Activated naive CD4-positive, alpha-beta T cell treated with anti-CD3 and anti-CD28 coated beads, Interleukin-2, amount 50 U/mL, for 24 hours (primary cell): Measurements from ENCODE around the gene ANKRD33B.
"Not testable (repeated sequence)": the region's sequence is repeated elsewhere in the genome, so short reads cannot be mapped to it uniquely, and the experiment has no call there.

Experiments used
- H3K27ac Mint-ChIP-seq: one replicate; pipeline ENCODE4 v1.8.0; 2021; ENCODE audit warnings: mild to moderate bottlenecking, mixed read lengths
- H3K27me3 Mint-ChIP-seq: one replicate; pipeline ENCODE4 v1.8.0; 2021; ENCODE audit warnings: mixed read lengths
- H3K36me3 Mint-ChIP-seq: one replicate; pipeline ENCODE4 v1.8.0; 2021; ENCODE audit warnings: mixed read lengths
- H3K4me1 Mint-ChIP-seq: one replicate; pipeline ENCODE4 v1.8.0; 2021; ENCODE audit warnings: mixed read lengths
- H3K4me3 Mint-ChIP-seq: one replicate; pipeline ENCODE4 v1.8.0; 2021; ENCODE audit warnings: mild to moderate bottlenecking, mixed read lengths
- H3K9me3 Mint-ChIP-seq: one replicate; pipeline ENCODE4 v1.8.0; 2021; ENCODE audit warnings: mixed read lengths

ANKRD33B gene

GRCh38 chr5:10652606-10653005 lies 88.7 kb downstream of the ANKRD33B start:
- Mint-ChIP-seq H3K4me3 (no peak overlapping the region), H3K27ac (no peak overlapping the region), H3K9me3 (no peaks in the 10 kb centered on the region), H3K27me3 (no peaks in the 10 kb centered on the region), H3K4me1 (no peaks in the 10 kb centered on the region), H3K36me3 (no peaks in the 10 kb centered on the region)

GRCh38 chr5:10653043-10653442 lies 89.2 kb downstream of the ANKRD33B start:
- Mint-ChIP-seq H3K9me3 (no peaks in the 10 kb centered on the region), H3K27ac (no peak overlapping the region), H3K27me3 (no peaks in the 10 kb centered on the region), H3K4me3 (no peak overlapping the region), H3K4me1 (no peaks in the 10 kb centered on the region), H3K36me3 (no peaks in the 10 kb centered on the region)

- H3K4me1 Mint-ChIP-seq: no peaks in the 10 kb centered on the region
- H3K36me3 Mint-ChIP-seq: no peaks in the 10 kb centered on the region
- H3K9me3 Mint-ChIP-seq: no peaks in the 10 kb centered on the region
- H3K27me3 Mint-ChIP-seq: no peaks in the 10 kb centered on the region
- no peak overlapping the region for H3K4me3 Mint-ChIP-seq
- H3K27ac Mint-ChIP-seq: no peak overlapping the region
Measured at GRCh38 chr5:10653751-10654400, 90.0 kb downstream of the ANKRD33B start.

GRCh38 chr5:10654566-10654965 lies 90.7 kb downstream of the ANKRD33B start:
- no peak overlapping the region for H3K27ac Mint-ChIP-seq
- H3K4me3 Mint-ChIP-seq: no peak overlapping the region
- H3K27me3 Mint-ChIP-seq: no peaks in the 10 kb centered on the region
- no peaks in the 10 kb centered on the region for H3K9me3 Mint-ChIP-seq
- no peaks in the 10 kb centered on the region for H3K4me1 Mint-ChIP-seq
- no peaks in the 10 kb centered on the region for H3K36me3 Mint-ChIP-seq

GRCh38 chr5:10655161-10655971 lies 91.5 kb downstream of the ANKRD33B start:
- H3K27me3 Mint-ChIP-seq: no peaks in the 10 kb centered on the region
- no peak overlapping the region for H3K27ac Mint-ChIP-seq
- no peaks in the 10 kb centered on the region for H3K9me3 Mint-ChIP-seq
- H3K4me3 Mint-ChIP-seq: no peak overlapping the region
- no peaks in the 10 kb centered on the region for H3K36me3 Mint-ChIP-seq
- H3K4me1 Mint-ChIP-seq: no peaks in the 10 kb centered on the region

- H3K4me1 Mint-ChIP-seq: no peaks in the 10 kb centered on the region
- no peak overlapping the region for H3K27ac Mint-ChIP-seq
- H3K27me3 Mint-ChIP-seq: no peaks in the 10 kb centered on the region
- no peaks in the 10 kb centered on the region for H3K36me3 Mint-ChIP-seq
- H3K4me3 Mint-ChIP-seq: no peak overlapping the region
- H3K9me3 Mint-ChIP-seq: no peaks in the 10 kb centered on the region
Measured at GRCh38 chr5:10655972-10656830, 92.3 kb downstream of the ANKRD33B start.

- Mint-ChIP-seq H3K36me3 (no peaks in the 10 kb centered on the region), H3K27me3 (no peaks in the 10 kb centered on the region), H3K4me1 (no peaks in the 10 kb centered on the region), H3K27ac (no peak overlapping the region), H3K4me3 (no peak overlapping the region), H3K9me3 (no peaks in the 10 kb centered on the region)
Measured at GRCh38 chr5:10658265-10658664, 94.4 kb downstream of the ANKRD33B start.

GRCh38 chr5:10660135-10660534 lies 96.3 kb downstream of the ANKRD33B start:
- H3K4me1 Mint-ChIP-seq: no peaks in the 10 kb centered on the region
- no peaks in the 10 kb centered on the region for H3K9me3 Mint-ChIP-seq
- no peaks in the 10 kb centered on the region for H3K27me3 Mint-ChIP-seq
- H3K27ac Mint-ChIP-seq: no peak overlapping the region
- no peak overlapping the region for H3K4me3 Mint-ChIP-seq
- no peaks in the 10 kb centered on the region for H3K36me3 Mint-ChIP-seq

- no peaks in the 10 kb centered on the region for H3K36me3 Mint-ChIP-seq
- no peaks in the 10 kb centered on the region for H3K4me1 Mint-ChIP-seq
- no peak overlapping the region for H3K27ac Mint-ChIP-seq
- no peak overlapping the region for H3K4me3 Mint-ChIP-seq
- no peaks in the 10 kb centered on the region for H3K27me3 Mint-ChIP-seq
- no peaks in the 10 kb centered on the region for H3K9me3 Mint-ChIP-seq
Measured at GRCh38 chr5:10660720-10661387, 97.0 kb downstream of the ANKRD33B start.

GRCh38 chr5:10661401-10661800 lies 97.5 kb downstream of the ANKRD33B start:
- no peaks in the 10 kb centered on the region for H3K36me3 Mint-ChIP-seq
- H3K27me3 Mint-ChIP-seq: no peaks in the 10 kb centered on the region
- no peaks in the 10 kb centered on the region for H3K4me1 Mint-ChIP-seq
- H3K9me3 Mint-ChIP-seq: no peaks in the 10 kb centered on the region
- H3K4me3 Mint-ChIP-seq: no peak overlapping the region
- no peak overlapping the region for H3K27ac Mint-ChIP-seq

GRCh38 chr5:10662083-10662482 lies 98.2 kb downstream of the ANKRD33B start:
- H3K27me3 Mint-ChIP-seq: no peaks in the 10 kb centered on the region
- no peaks in the 10 kb centered on the region for H3K36me3 Mint-ChIP-seq
- no peaks in the 10 kb centered on the region for H3K4me1 Mint-ChIP-seq
- H3K9me3 Mint-ChIP-seq: no peaks in the 10 kb centered on the region
- no peak overlapping the region for H3K27ac Mint-ChIP-seq
- no peak overlapping the region for H3K4me3 Mint-ChIP-seq

GRCh38 chr5:10662661-10663488 lies 99.0 kb downstream of the ANKRD33B start:
- H3K9me3 Mint-ChIP-seq: no peaks in the 10 kb centered on the region

GRCh38 chr5:10663489-10664179 lies 99.8 kb downstream of the ANKRD33B start:
- Mint-ChIP-seq H3K4me3 (no peak overlapping the region), H3K27ac (no peak overlapping the region), H3K9me3 (no peaks in the 10 kb centered on the region), H3K27me3 (no peaks in the 10 kb centered on the region), H3K4me1 (no peaks in the 10 kb centered on the region), H3K36me3 (no peaks in the 10 kb centered on the region)

More at GRCh38 chr5:10662661-10663488, 99.0 kb downstream of the ANKRD33B start:
- no peaks in the 10 kb centered on the region for H3K36me3 Mint-ChIP-seq
- H3K4me3 Mint-ChIP-seq: no peak overlapping the region
- no peaks in the 10 kb centered on the region for H3K27me3 Mint-ChIP-seq
- H3K27ac Mint-ChIP-seq: no peak overlapping the region
- H3K4me1 Mint-ChIP-seq: no peaks in the 10 kb centered on the region

GRCh38 chr5:10664180-10664769 lies 100.4 kb downstream of the ANKRD33B start:
- not testable (repeated sequence) for H3K9me3 Mint-ChIP-seq, H3K36me3 Mint-ChIP-seq, H3K27me3 Mint-ChIP-seq, H3K27ac Mint-ChIP-seq, H3K4me3 Mint-ChIP-seq, H3K4me1 Mint-ChIP-seq
